ENCODE data around the gene SPTAN1. TPM values are rescaled to one million over a fixed set of nuclear protein-coding genes. Genes with fewer than 3 reads are reported as not detected.
"Not testable (repeated sequence)": the region's sequence is repeated elsewhere in the genome, so short reads cannot be mapped to it uniquely, and the experiment has no call there.

Gene SPTAN1
- 100 to 1,000 TPM; 204 to 368 (median 348) TPM for total RNA-seq

DNA sequence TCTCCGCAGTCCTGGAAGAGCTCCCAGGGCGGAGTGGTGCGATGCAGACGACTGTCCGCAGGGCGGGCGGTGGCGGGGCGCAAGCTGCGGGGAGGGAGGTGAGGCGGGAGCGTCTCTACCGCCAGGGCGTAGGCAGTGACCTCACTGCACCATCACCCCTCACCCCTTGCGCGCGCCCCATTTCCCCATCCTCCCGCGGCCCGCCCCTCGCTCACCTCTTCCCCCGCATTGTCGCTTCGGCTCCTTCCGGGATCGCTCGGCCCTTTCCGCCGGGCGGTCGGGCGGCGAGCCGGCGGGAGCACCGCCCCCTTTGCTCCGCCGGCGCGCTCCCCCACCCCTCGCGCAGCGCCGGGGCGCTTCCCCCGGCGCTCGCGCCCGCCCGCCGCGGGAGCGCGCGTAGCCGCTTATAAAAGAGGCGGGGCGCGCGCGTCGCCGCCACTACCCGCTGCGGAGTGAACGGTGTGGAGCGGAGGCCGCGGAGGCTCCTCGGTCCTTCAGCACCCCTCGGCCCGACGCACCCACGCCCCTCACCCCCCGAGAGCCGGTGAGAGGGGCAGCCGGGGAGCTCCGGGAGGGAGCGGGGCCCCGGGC is at the start of gene SPTAN1:
Gene SPTAN1, plus strand, starts transcription at position 435 of the 591 bp plus-strand sequence. CDS start 14,154 bp downstream, outside the sequence.
- H3K4me3 ChIP-seq = peak within 1 kb of the TSS; percentile 77 to 99 (median 96)
- H3K27ac ChIP-seq (replicated peaks in 1 of 4) = peak within 1 kb of the TSS; percentile 98 to 100 (median 99)
- peak; percentile 97 for DNase-seq (ENCODE audit: extremely low spot score)
- intact Hi-C loops (cut with DNase I) = no loop called here
- H3K27me3 ChIP-seq = no peaks in the 10 kb centered on the region
- no peaks in the 10 kb centered on the region for H3K9me3 ChIP-seq
- peak; percentile 98 for TF ChIP-seq POLR2A (IDR thresholded peaks at IDR 0.05; ENCODE audit: low read depth)
- peak in 1 of 2 donors; percentile 64 for TF ChIP-seq POLR2AphosphoS5 (IDR thresholded peaks at IDR 0.05)
- no peak for TF ChIP-seq EP300 (IDR thresholded peaks at IDR 0.05)
- peak in 1 of 3 experiments; percentile 29 for TF ChIP-seq CTCF (IDR thresholded peaks at IDR 0.05)
- WGBS = 0% methylated on average over 3 of the region's 81 CpGs
- peaks cover 58 to 77% (median 72%) of the 10 kb centered on the region in 4 donors for H3K4me1 ChIP-seq
- no peaks in the 10 kb centered on the region for H3K36me3 ChIP-seq

GRCh38 chr9:128503415-128503825 is 49.0 kb upstream of the SPTAN1 start:
- Histone ChIP-seq H3K4me3 (peak overlapping the region in 3 of 4 donors; percentile 73 to 79 (median 79)), H3K4me1 (peaks cover 20 to 26% (median 23%) of the 10 kb centered on the region in 4 donors), H3K27ac (replicated peaks in 1 of 4) (peak overlapping the region in 2 of 4 donors; percentile 83 to 91), H3K36me3 (peaks cover 0 to 38% (median 31%) of the 10 kb centered on the region in 4 donors)
- H3K9me3 ChIP-seq; intact Hi-C loops (cut with DNase I); DNase-seq (ENCODE audit: extremely low spot score); H3K27me3 ChIP-seq: not testable (repeated sequence)
- WGBS = 59% methylated on average over 12 of the region's 14 CpGs

- H3K36me3 ChIP-seq = peaks cover 2 to 35% (median 28%) of the 10 kb centered on the region in 4 donors
- no peak for TF ChIP-seq POLR2A (IDR thresholded peaks at IDR 0.05; ENCODE audit: low read depth)
- no peak for TF ChIP-seq EP300 (IDR thresholded peaks at IDR 0.05)
- TF ChIP-seq CTCF (IDR thresholded peaks at IDR 0.05) = no peak
- no peak for TF ChIP-seq POLR2AphosphoS5 (IDR thresholded peaks at IDR 0.05)
- intact Hi-C loops (cut with DNase I) = no loop called here
- peaks cover 20 to 26% (median 23%) of the 10 kb centered on the region in 4 donors for H3K4me1 ChIP-seq
- peak overlapping the region; percentile 73 to 88 (median 79) for H3K4me3 ChIP-seq
- 15% methylated on average over 11 of the region's 11 CpGs for WGBS
- DNase-seq (ENCODE audit: extremely low spot score) = no peak
- peak overlapping the region; percentile 83 to 91 (median 84) for H3K27ac ChIP-seq (replicated peaks in 1 of 4)
- H3K9me3 ChIP-seq = no peaks in the 10 kb centered on the region
- H3K27me3 ChIP-seq = no peaks in the 10 kb centered on the region
Measured at GRCh38 chr9:128503870-128504269, 48.5 kb upstream of the SPTAN1 start.

DNA sequence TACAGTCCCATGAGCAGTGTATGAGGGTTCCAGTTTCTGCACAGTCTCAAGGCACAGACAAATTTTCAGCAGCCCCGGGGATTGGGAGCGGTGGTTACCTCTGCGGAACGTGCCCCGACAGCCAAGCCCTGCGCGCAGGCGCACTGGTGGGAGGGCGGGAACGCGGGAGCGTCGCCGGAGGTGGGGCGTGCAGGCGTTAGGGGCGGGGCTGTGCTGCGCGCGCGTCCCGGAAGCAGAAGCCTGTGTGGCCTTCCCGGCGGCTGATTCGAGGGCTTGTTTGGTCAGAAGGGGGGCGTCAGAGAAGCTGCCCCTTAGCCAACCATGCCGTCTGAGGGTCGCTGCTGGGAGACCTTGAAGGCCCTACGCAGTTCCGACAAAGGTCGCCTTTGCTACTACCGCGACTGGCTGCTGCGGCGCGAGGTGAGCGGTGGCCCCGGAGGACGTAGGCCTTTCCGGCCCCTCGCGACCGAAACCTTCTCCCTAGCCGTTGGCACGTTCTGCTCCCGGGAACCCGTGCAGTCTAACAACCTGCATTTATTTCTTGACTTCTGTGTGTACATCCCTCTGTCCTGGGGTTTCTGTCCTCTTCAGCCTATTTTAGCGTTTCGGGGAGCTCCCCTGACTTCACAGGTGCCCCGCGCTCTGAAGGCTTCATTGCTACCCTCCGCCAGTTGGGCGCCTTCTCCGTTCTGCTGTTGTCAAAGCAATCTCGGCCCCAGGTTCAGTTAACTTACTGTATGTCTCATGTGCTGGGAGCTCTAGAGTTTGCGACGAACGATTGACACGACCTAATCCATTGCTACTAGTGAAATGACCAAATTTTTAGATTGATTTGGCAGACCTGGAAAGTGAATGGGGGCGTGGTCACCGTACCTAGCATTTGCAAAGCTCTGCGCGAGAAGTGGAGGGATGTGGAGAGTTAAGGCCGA is 47.6 kb upstream of the SPTAN1 start, which contains the start of gene GLE1:
Gene GLE1, plus strand, starts transcription at position 235 of the 929 bp plus-strand sequence. Its CDS starts 87 bp downstream, at position 322.
- peaks cover 8 to 35% (median 28%) of the 10 kb centered on the region in 4 donors for H3K36me3 ChIP-seq
- intact Hi-C loops (cut with DNase I) = no loop called here
- peak within 1 kb of the TSS; percentile 73 to 88 (median 79) for H3K4me3 ChIP-seq
- H3K9me3 ChIP-seq = no peaks in the 10 kb centered on the region
- H3K4me1 ChIP-seq = peaks cover 20 to 26% (median 23%) of the 10 kb centered on the region in 4 donors
- DNase-seq (ENCODE audit: extremely low spot score) = peak; percentile 98
- no peaks in the 10 kb centered on the region for H3K27me3 ChIP-seq
- 0% methylated on average over 27 of the region's 64 CpGs for WGBS
- TF ChIP-seq POLR2A (IDR thresholded peaks at IDR 0.05; ENCODE audit: low read depth) (no peak), EP300 (IDR thresholded peaks at IDR 0.05) (no peak), CTCF (IDR thresholded peaks at IDR 0.05) (peak in 1 of 3 experiments; percentile 16), POLR2AphosphoS5 (IDR thresholded peaks at IDR 0.05) (peak; percentile 90 to 95)
- H3K27ac ChIP-seq (replicated peaks in 1 of 4) = peak within 1 kb of the TSS; percentile 83 to 91 (median 84)

GRCh38 chr9:128505414-128505765 is 47.0 kb upstream of the SPTAN1 start:
- Histone ChIP-seq H3K27me3 (no peaks in the 10 kb centered on the region), H3K4me3 (peak overlapping the region; percentile 73 to 88 (median 79)), H3K27ac (replicated peaks in 1 of 4) (peak overlapping the region; percentile 83 to 91 (median 84)), H3K4me1 (peaks cover 20 to 26% (median 23%) of the 10 kb centered on the region in 4 donors), H3K36me3 (peaks cover 14 to 35% (median 28%) of the 10 kb centered on the region in 4 donors), H3K9me3 (no peaks in the 10 kb centered on the region)
- 34% methylated on average over 6 of the region's 6 CpGs for WGBS
- no peak for DNase-seq (ENCODE audit: extremely low spot score)
- TF ChIP-seq CTCF (IDR thresholded peaks at IDR 0.05) (no peak), POLR2AphosphoS5 (IDR thresholded peaks at IDR 0.05) (no peak), EP300 (IDR thresholded peaks at IDR 0.05) (no peak), POLR2A (IDR thresholded peaks at IDR 0.05; ENCODE audit: low read depth) (no peak)
- intact Hi-C loops (cut with DNase I) = no loop called here

GRCh38 chr9:128505906-128506305 is 46.5 kb upstream of the SPTAN1 start:
- H3K27ac ChIP-seq (replicated peaks in 1 of 4); DNase-seq (ENCODE audit: extremely low spot score); intact Hi-C loops (cut with DNase I); H3K27me3 ChIP-seq; H3K9me3 ChIP-seq: not testable (repeated sequence)
- Histone ChIP-seq H3K4me1 (peaks cover 20 to 26% (median 23%) of the 10 kb centered on the region in 4 donors), H3K4me3 (peak overlapping the region in 1 of 4 donors; percentile 73), H3K36me3 (peaks cover 14 to 35% (median 29%) of the 10 kb centered on the region in 4 donors)
- WGBS = 83% methylated on average over 12 of the region's 12 CpGs

Data from esophagus muscularis mucosa (tissue), 4 donors.